ENCODE measurements around the gene KRT36.

KRT36 gene

GRCh38 chr17:41456204-41456603, 33.5 kb downstream of the KRT36 start:
- DNase-seq (ENCODE audit: low read depth), result peak; percentile 22
- no peak for TF ChIP-seq CTCF (conservative IDR thresholded peaks at IDR 0.05; ENCODE audit: control insufficient read depth, insufficient read depth, low read depth, low read length)

GRCh38 chr17:41455236-41455635, 34.5 kb downstream of the KRT36 start:
- H3K4me3 ChIP-seq (ENCODE audit: control insufficient read depth, low read depth, low read length), result no peak overlapping the region
- TF ChIP-seq CTCF (conservative IDR thresholded peaks at IDR 0.05; ENCODE audit: control insufficient read depth, insufficient read depth, low read depth, low read length), result no peak
- no peak for DNase-seq (ENCODE audit: low read depth)

More at GRCh38 chr17:41456204-41456603, 33.5 kb downstream of the KRT36 start:
- H3K4me3 ChIP-seq (ENCODE audit: control insufficient read depth, low read depth, low read length), result no peak overlapping the region

- no peak overlapping the region for H3K4me3 ChIP-seq (ENCODE audit: control insufficient read depth, low read depth, low read length)
- no peak for DNase-seq (ENCODE audit: low read depth)
- no peak for TF ChIP-seq CTCF (conservative IDR thresholded peaks at IDR 0.05; ENCODE audit: control insufficient read depth, insufficient read depth, low read depth, low read length)
Observed at GRCh38 chr17:41453066-41453465, 36.6 kb downstream of the KRT36 start.

- TF ChIP-seq CTCF (conservative IDR thresholded peaks at IDR 0.05; ENCODE audit: control insufficient read depth, insufficient read depth, low read depth, low read length), result no peak
- no peak overlapping the region for H3K4me3 ChIP-seq (ENCODE audit: control insufficient read depth, low read depth, low read length)
- no peak for DNase-seq (ENCODE audit: low read depth)
Observed at GRCh38 chr17:41452281-41452680, 37.4 kb downstream of the KRT36 start.

GRCh38 chr17:41451154-41451728, 38.5 kb downstream of the KRT36 start:
- no peak overlapping the region for H3K4me3 ChIP-seq (ENCODE audit: control insufficient read depth, low read depth, low read length)
- TF ChIP-seq CTCF (conservative IDR thresholded peaks at IDR 0.05; ENCODE audit: control insufficient read depth, insufficient read depth, low read depth, low read length), result no peak
- DNase-seq (ENCODE audit: low read depth), result no peak

- no peak for DNase-seq (ENCODE audit: low read depth)
- H3K4me3 ChIP-seq (ENCODE audit: control insufficient read depth, low read depth, low read length), result no peak overlapping the region
- TF ChIP-seq CTCF (conservative IDR thresholded peaks at IDR 0.05; ENCODE audit: control insufficient read depth, insufficient read depth, low read depth, low read length), result no peak
Observed at GRCh38 chr17:41449008-41449407, 40.7 kb downstream of the KRT36 start.

GRCh38 chr17:41448506-41448905, 41.2 kb downstream of the KRT36 start:
- no peak for DNase-seq (ENCODE audit: low read depth)
- no peak overlapping the region for H3K4me3 ChIP-seq (ENCODE audit: control insufficient read depth, low read depth, low read length)
- TF ChIP-seq CTCF (conservative IDR thresholded peaks at IDR 0.05; ENCODE audit: control insufficient read depth, insufficient read depth, low read depth, low read length), result no peak
